NT2/D1 (cell line): ENCODE measurements around the gene LRP10.

ENCODE experiments used
- YY1 ChIP-seq: IDR thresholded peaks from 2 replicates; pipeline ENCODE4 v1.6.1; 2011; ENCODE audit not compliant: insufficient read length, insufficient read depth
- ZNF274 ChIP-seq: IDR thresholded peaks from 2 replicates; pipeline ENCODE4 v1.6.1; 2011; ENCODE audit warnings: mild to moderate bottlenecking, low read depth, low read length

DNA sequence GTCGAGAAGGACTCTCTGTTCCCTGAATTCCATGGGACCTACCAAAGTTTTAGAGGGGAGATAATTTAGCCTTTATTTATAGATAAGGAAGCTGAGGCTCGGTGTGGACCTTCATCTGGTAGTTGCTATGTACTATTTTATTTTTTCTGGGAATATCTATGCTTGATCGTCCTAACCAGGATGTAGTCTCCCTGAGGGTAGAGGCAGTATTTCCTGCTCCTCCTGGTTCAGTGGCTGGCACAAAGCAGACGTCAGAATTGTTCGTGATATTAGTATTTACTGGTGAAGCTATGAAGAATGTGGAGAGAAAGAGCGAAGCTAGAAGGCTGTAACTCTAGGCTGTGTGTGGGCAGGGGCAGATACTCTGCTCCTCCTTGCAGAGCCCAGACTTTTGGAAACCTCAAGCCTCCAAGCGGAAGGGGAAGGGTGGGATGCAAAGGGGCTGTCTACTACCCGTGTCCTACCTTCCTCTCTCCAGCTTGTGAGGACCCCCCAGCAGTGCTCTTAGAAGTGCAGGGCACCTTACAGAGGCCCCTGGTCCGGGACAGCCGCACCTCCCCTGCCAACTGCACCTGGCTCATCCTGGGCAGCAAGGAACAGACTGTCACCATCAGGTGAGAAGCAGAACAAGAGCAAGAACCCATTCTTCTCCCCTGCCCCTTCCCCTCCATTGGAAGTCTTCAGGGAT, 1.4 kb downstream of the LRP10 start:
- TF ChIP-seq YY1: no peak
- no peak for TF ChIP-seq ZNF274
